Smooth muscle cell of the brain vasculature (primary cell): ENCODE data around the gene TMEM204.

ENCODE experiments used
- DNase-seq: peaks from one replicate; pipeline ENCODE4 v3.0.0-alpha.2; 2012; ENCODE audit warnings: low read depth, low spot score

TMEM204 gene

GRCh38 chr16:1538804-1539520 is 5.5 kb downstream of the TMEM204 start:
- no peak for DNase-seq

GRCh38 chr16:1539720-1540555 is 6.5 kb downstream of the TMEM204 start:
- DNase-seq: no peak

DNA sequence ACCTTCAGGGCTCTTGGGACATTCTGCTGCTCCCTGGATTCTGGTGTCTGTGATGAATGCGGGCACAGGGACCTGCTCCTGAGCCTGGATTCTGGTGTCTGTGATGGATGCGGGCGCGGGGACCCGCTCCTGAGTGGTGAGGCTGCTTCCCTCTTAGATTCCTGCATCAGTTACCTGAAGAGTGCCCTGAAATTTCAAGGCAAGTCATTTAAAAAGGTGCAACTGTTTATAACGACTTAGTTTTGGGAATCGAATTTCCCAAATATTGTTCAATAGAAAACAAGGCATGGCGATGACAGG is 7.0 kb downstream of the TMEM204 start:
- DNase-seq: no peak

DNA sequence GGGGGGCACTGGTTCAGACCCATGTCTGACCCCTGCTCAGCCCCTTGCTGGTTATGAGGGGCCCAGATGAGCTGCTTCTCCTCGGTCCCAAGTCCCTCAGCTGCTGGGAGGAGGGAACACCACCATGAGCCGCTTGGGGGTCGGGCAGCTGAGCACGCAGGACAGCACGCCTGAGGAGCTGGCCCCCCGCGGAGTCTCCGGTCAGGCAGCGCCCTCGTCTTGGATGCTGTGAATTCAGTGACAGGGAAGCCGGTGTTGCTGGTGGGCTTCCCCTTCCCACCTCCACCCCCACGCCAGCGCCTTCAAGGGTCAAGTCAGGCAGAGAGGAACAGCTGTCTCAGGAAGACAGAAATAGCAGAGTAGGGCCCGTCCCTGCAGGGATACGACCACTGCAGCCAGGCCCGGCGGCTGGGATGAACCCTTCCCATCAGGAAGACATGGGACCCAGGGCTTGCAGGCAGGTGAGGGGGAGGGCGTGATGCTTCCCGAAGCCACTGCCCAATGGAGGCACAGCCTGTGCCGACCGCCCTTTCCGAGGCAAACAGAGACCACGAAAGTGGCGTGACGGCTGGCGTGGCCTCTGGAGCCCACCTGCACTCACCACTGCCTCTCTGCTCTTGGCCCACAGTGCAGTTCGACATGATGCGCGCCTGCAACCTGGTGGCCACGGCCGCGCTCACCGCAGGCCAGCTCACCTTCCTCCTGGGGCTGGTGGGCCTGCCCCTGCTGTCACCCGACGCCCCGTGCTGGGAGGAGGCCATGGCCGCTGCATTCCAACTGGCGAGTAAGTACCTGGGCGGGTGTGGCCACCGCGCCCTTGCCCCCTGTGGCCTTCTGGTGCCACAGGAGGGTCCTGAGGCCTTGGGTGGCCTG is 8.1 kb downstream of the TMEM204 start:
- DNase-seq: no peak

DNA sequence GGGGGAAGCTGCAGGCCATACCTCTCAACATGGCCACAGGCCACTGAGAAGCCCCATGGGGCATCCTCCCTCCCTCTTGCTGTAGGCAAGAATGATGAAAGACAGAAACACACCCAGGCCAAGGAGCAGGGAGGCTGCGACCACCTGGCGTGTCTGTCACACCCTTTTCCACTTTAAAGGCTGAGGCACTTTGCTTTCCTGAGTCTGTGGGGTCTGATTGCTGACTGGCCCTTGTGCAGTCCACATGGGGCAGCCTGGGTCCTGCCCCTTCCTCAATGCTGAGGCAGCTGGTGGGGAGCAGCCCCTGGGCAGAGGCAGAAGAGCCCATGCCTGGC is 8.7 kb downstream of the TMEM204 start:
- no peak for DNase-seq

DNA sequence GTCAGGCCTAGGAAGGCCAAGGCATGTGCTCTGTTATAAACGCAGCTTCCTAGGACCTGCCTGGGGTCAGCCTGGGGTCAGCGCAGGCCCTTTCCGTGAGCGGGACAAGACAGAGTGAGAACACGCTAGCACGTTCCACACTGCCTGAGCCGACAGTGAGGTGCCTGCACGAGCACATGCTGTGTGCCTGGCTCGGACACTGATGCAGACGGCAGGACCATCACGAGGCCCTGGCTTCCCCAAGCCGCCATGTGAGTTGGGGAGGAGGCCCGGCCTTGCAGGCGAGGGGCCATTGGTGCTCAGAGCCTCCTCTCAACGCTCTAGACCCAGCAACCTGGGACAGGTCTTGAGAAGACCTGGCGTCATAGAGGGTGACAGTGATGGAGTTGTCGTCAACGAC is 9.1 kb downstream of the TMEM204 start:
- no peak for DNase-seq

GRCh38 chr16:1543085-1543896 is 9.8 kb downstream of the TMEM204 start:
- no peak for DNase-seq

GRCh38 chr16:1545044-1546040 is 11.9 kb downstream of the TMEM204 start:
- no peak for DNase-seq

GRCh38 chr16:1546430-1546829 is 13.0 kb downstream of the TMEM204 start:
- DNase-seq: no peak

GRCh38 chr16:1548233-1548632 is 14.8 kb downstream of the TMEM204 start:
- no peak for DNase-seq

GRCh38 chr16:1548727-1549126 is 15.3 kb downstream of the TMEM204 start:
- no peak for DNase-seq

GRCh38 chr16:1550069-1550468 is 16.6 kb downstream of the TMEM204 start:
- DNase-seq: no peak

DNA sequence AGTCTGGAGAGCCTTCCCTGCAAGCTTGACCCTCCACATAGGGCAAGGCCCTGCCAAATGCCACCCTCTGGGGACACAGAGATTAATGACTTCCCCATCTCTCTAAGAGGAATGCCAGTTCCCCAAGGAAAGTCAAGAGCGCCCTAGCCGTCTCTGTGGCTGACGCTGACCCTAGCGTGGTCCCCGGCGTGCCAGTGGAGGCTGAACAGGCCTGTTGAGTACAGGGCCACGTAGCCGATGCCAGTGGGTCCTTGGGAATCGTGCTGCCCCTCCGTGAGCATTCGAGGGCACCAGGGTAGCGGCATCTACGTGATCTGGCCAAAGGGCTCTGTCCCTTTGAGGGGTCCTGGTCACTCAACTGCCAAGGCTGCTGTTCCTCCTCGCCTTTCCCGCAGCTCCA is 17.2 kb downstream of the TMEM204 start:
- no peak for DNase-seq

- no peak for DNase-seq
These were observed 17.7 kb downstream of the TMEM204 start for GRCh38 chr16:1551166-1551565.

DNA sequence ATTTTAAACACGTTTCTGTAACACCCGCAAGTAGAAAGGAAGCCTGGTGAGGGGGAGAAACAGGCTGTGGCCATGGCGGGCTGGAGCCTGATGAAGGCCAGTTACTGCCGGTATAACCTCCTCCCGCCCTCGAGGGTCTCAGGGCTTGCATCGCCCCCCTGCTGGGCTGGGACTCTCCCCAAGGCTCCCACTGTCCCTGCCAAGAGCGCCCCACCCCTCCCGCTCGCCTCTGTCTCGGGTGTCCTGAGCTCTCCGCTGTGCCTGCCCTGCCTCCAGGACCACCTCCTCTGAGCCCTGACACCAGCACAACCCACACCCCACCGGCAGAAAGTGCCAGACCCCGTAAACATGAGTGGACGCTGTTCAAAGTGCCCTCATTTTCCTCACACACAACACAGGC is 18.7 kb downstream of the TMEM204 start:
- no peak for DNase-seq

- DNase-seq: no peak
These were observed 20.7 kb downstream of the TMEM204 start for GRCh38 chr16:1553946-1554825.

GRCh38 chr16:1554826-1555445 is 21.5 kb downstream of the TMEM204 start:
- DNase-seq: no peak

DNA sequence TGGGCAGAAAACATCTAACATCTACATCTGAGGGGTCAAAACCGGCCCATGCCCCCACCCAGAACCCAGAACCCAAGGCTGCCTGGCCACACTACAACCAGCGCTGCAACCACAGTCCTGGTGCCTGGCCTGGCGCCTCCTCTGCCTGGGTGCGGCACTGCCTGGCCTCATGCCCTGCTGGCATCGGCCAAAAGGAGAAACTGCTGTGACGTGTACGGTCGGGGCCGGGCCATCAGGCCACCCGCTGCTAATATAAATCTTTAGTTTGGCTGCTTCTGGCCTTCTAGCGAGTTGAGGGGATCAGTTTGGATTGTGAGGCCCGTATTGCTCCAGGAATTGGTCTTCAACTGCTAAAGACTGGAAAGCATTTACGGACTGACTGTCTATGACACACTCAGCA is 22.8 kb downstream of the TMEM204 start:
- no peak for DNase-seq

DNA sequence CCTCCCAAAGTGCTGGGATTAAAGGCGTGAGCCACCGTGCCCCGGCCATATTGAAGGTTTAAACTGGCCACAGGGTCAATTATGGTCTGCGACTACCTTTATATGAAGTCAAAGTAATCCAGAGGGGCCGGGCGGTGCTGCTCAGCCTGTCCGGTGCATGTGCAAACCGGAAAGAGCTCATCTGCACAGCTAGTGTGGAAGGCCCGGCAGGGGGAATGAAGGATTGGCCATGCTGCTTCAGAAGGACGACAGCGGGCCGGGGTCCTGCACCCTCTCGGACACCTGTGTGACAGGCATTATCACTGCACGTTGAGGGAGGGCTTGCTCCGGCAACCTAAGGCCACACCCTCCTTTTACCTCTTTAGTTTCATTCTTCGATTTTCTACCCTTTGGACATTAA is 23.6 kb downstream of the TMEM204 start:
- no peak for DNase-seq
